Activated CD4-positive, alpha-beta T cell treated with anti-CD3 and anti-CD28 coated beads for 36 hours (primary cell): ENCODE results near the gene FOXA2. TPM values are rescaled to one million over a fixed set of nuclear protein-coding genes. Genes with fewer than 3 reads are reported as not detected.

Experiments
- ATAC-seq: fragments of 200-7000 bp; cut with Tn5 transposase; one replicate; pipeline ENCODE4 v1.10.0; 2021; ENCODE audit warnings: mild to moderate bottlenecking, moderate library complexity
- CTCF ChIA-PET: fragments of 350-600 bp; sonication (Branson Sonifier 250); formaldehyde crosslinking; loops from one replicate; lab custom pipeline; 2021; ENCODE audit warnings: antibody characterized with exemption; lab: Charles Lee
- POLR2A ChIA-PET: fragments of 350-600 bp; sonication (Branson Sonifier 250); formaldehyde crosslinking; loops from one replicate; lab custom pipeline; 2021; ENCODE audit warnings: antibody characterized with exemption, inconsistent platforms; lab: Charles Lee
- DNase-seq: peaks from one replicate; pipeline ENCODE4 v3.0.0-alpha.2; 2020
- H3K27ac Mint-ChIP-seq: one replicate; pipeline ENCODE4 v1.8.0; 2021; ENCODE audit warnings: mixed read lengths
- H3K27me3 Mint-ChIP-seq: one replicate; pipeline ENCODE4 v1.8.0; 2021; ENCODE audit warnings: mixed read lengths
- H3K36me3 Mint-ChIP-seq: one replicate; pipeline ENCODE4 v1.8.0; 2021; ENCODE audit warnings: low read depth, mixed read lengths
- H3K4me1 Mint-ChIP-seq: one replicate; pipeline ENCODE4 v1.8.0; 2021; ENCODE audit warnings: mixed read lengths
- H3K4me3 Mint-ChIP-seq: one replicate; pipeline ENCODE4 v1.8.0; 2021; ENCODE audit warnings: mild to moderate bottlenecking, moderate library complexity, mixed read lengths
- H3K9me3 Mint-ChIP-seq: one replicate; pipeline ENCODE4 v1.8.0; 2021; ENCODE audit warnings: low read depth, mixed read lengths
- intact Hi-C, 2 experiments: fragments of 100-400 bp; cut with DNase I in 1 of 2; cut with micrococcal nuclease in 1 of 2; formaldehyde crosslinking; loops; one replicate each; pipeline versions ENCODE4 v1.14.2 to v1.15.1; 2022 to 2024; cut with DNase I, micrococcal nuclease
- total RNA-seq, 2 experiments: library from RNA; stranded (reverse); gene quantifications; one replicate each; pipeline ENCODE4 v1.2.3, GENCODE V29; 2021

The FOXA2 gene
- total RNA-seq, 2 experiments from 2014 or later = not detected

DNA sequence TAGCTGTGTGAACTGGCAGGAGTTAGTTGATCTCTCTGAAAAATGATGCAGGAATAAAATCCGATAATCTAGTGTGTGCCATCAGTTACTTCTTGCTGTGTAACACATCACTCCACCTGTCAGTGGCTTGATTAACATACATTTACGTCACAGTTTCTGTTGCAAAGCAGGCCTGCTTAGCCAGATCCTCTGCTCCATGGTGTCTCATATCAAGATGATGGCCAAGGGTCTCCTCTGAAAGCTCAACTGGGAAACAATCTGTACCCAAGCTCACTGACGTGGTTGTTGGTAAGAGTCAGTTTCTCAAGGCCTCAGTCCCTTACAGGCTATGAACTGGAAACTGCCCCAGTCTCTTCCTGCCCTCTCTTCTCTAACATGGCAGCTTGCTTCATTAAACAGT lies 51.8 kb downstream of the FOXA2 start:
- ChIA-PET CTCF (no interaction called here), POLR2A (no interaction called here)
- Mint-ChIP-seq H3K27ac (no peak overlapping the region), H3K4me3 (no peak overlapping the region), H3K9me3 (peaks cover 1% of the 10 kb centered on the region), H3K27me3 (peaks cover 3% of the 10 kb centered on the region), H3K36me3 (no peaks in the 10 kb centered on the region), H3K4me1 (no peaks in the 10 kb centered on the region)
- DNase-seq = no peak
- ATAC-seq = no peak
- intact Hi-C loops = no loop called here

DNA sequence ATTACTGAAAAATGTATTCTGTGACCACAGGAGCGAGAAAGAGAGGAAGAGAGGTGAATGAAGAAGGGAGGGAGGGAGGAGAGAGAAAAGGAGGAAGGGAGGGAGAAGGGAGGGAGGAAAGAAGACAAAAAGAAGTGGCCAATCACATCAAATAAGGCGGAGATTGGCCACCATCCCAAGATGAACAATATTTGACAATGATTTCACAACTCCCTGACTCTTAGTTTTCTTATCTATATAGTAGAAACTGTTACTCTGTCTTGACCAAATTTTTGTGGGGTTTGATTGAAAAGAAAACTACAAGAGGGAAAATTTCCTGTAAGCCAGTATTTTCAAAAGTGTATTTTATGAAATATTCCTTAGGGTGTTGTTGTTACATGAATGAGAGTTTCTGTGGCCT lies 52.6 kb downstream of the FOXA2 start:
- DNase-seq = no peak
- Mint-ChIP-seq H3K9me3 (peaks cover 1% of the 10 kb centered on the region), H3K27me3 (peaks cover 3% of the 10 kb centered on the region), H3K4me1 (no peaks in the 10 kb centered on the region), H3K27ac (no peak overlapping the region), H3K36me3 (no peaks in the 10 kb centered on the region), H3K4me3 (no peak overlapping the region)
- intact Hi-C loops = no loop called here
- no peak for ATAC-seq
- CTCF ChIA-PET = no interaction called here
- POLR2A ChIA-PET = no interaction called here

DNA sequence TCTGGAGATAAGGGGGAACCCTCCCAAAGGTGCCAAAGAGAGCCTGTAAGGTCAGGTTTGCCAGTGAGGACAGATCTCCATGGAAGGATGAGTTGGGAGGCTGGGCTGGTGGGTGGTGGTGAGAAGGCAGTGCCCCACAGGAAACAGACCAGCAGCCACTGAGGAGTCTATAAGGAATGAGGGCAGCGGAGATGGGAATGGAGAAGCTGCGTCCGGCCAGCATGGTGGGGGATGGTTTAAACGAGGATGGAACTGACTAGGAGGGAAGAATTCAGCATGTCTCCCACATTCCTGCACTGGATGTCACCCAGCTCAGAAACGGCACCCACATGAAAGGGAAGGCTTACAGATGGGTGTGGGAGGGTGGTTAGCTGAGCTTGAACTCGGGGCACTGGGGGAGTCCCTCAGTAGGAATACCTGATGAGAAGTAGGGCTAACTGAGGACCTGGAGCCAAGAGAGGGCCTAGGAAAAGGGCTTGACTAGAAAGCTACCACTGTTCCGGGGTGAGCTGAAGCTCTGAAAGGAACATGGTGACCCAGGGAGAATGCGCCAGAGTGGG lies 53.2 kb downstream of the FOXA2 start:
- H3K4me1 Mint-ChIP-seq = no peaks in the 10 kb centered on the region
- peaks cover 3% of the 10 kb centered on the region for H3K27me3 Mint-ChIP-seq
- H3K4me3 Mint-ChIP-seq = no peak overlapping the region
- peaks cover 1% of the 10 kb centered on the region for H3K9me3 Mint-ChIP-seq
- H3K27ac Mint-ChIP-seq = no peak overlapping the region
- H3K36me3 Mint-ChIP-seq = no peaks in the 10 kb centered on the region
- ATAC-seq = no peak
- ChIA-PET CTCF (no interaction called here), POLR2A (no interaction called here)
- no peak for DNase-seq
- intact Hi-C loops = no loop called here
